Suprapubic skin (tissue), 4 donors: ENCODE measurements around the gene CASP10. TPM values are rescaled to one million over a fixed set of nuclear protein-coding genes. Genes with fewer than 3 reads are reported as not detected.
A peak's percentile ranks its signal among the peaks of the same experiment; 100 is the strongest.
"Not testable (repeated sequence)": the region's sequence is repeated elsewhere in the genome, so short reads cannot be mapped to it uniquely, and the experiment has no call there.

ENCODE experiments used
- DNase-seq, 2 donors: peaks; one replicate each; pipeline ENCODE4 v3.0.0-alpha.2; 2019; ENCODE audit warnings: low spot score in 2 of 2
- H3K27ac ChIP-seq: fragments of 200-600 bp; sonication (generic); one replicate; pipeline ENCODE4 v1.5.1; 2019
- H3K27me3 ChIP-seq: fragments of 200-600 bp; sonication (generic); one replicate; pipeline ENCODE4 v1.5.1; 2019
- H3K36me3 ChIP-seq: fragments of 200-600 bp; sonication (generic); one replicate; pipeline ENCODE4 v1.5.1; 2019
- H3K4me1 ChIP-seq: fragments of 200-600 bp; sonication (generic); one replicate; pipeline ENCODE4 v1.5.1; 2019
- H3K4me3 ChIP-seq: fragments of 200-600 bp; sonication (generic); one replicate; pipeline ENCODE4 v1.5.1; 2019; ENCODE audit warnings: mild to moderate bottlenecking
- H3K9me3 ChIP-seq: fragments of 200-600 bp; sonication (generic); one replicate; pipeline ENCODE4 v1.5.1; 2019
- EP300 ChIP-seq: sonication (generic); formaldehyde crosslinking; IDR thresholded peaks from one replicate; pipeline ENCODE4 v1.6.1; 2017; ENCODE audit warnings: antibody characterized with exemption
- POLR2A ChIP-seq, 2 donors: fragments of 450-650 bp; IDR thresholded peaks; one replicate each; pipeline ENCODE4 v1.6.1; 2017; ENCODE audit warnings: antibody characterized with exemption in 2 of 2, mild to moderate bottlenecking in 2 of 2, moderate library complexity in 2 of 2
- POLR2AphosphoS5 ChIP-seq, 3 donors: sonication (generic); formaldehyde crosslinking; IDR thresholded peaks; one replicate each; pipeline ENCODE4 v1.6.1; 2017; ENCODE audit warnings: antibody characterized with exemption in 3 of 3
- WGBS: methylation state at CpG from one replicate; pipeline ENCODE4 v1.1.5; 2018; 5-methylcytosine and 5-hydroxymethylcytosine counted together
- total RNA-seq, 4 donors: library from RNA; depleted of rRNA; stranded (reverse); fragments of >200 nt; gene quantifications; one replicate each; pipeline ENCODE4 v1.1.0, GENCODE V29; 2016
- TF ChIP-seq, protein P1 (sequence below), 2 donors: fragments of 200-600 bp in 1 of 2; fragments of 450-650 bp in 1 of 2; sonication (generic) in 1 of 2; IDR thresholded peaks; one replicate each; pipeline ENCODE4 v1.5.1; 2016 to 2019; ENCODE audit warnings: antibody characterized with exemption in 2 of 2, mild to moderate bottlenecking in 1 of 2, moderate library complexity in 1 of 2

The CASP10 gene
- total RNA-seq, 4 donors from 2014 or later, result 3.7 to 19.0 (median 7.4) TPM

DNA sequence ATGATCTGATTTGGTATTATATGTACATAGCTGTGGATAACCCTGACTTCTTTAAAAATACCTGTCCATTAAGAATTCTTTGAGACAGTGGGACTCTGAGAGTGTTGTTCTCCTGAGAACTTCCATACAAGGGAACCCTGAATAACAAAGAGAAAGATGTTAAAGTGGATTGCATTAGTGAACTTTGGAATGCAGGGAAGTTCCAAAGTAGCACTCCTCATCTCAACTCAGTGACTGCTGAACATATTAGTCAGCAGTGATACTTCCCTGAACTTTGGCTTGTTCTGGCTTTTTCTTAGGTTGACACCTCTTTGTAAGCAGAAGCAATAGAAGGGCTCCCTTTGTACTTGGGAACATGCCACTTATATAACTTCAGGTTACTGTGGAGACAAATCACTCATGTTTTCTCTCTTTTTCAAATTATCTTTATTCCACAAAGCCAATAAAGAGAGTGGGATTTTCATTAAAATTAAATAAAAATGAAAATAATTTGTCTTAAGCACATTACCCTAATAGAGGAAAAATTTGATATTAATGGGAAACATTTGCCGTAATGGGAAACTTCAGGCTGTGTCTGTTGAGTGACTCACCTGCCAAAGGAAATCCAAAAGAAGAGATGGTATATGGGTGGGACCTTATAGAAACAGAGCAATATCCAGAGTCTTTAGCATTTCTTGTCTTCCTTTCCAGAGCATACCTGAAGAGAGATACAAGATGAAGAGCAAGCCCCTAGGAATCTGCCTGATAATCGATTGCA is 33.7 kb upstream of the CASP10 start:
- no peak overlapping the region for H3K27ac ChIP-seq
- no peaks in the 10 kb centered on the region for H3K27me3 ChIP-seq
- H3K9me3 ChIP-seq, result no peaks in the 10 kb centered on the region
- DNase-seq, result no peak
- H3K4me1 ChIP-seq, result peaks cover 15% of the 10 kb centered on the region
- TF ChIP-seq POLR2AphosphoS5 (IDR thresholded peaks at IDR 0.05), result no peak
- WGBS, result 91% methylated on average over 2 of the region's 2 CpGs
- H3K36me3 ChIP-seq, result peaks cover 65% of the 10 kb centered on the region
- no peak overlapping the region for H3K4me3 ChIP-seq

DNA sequence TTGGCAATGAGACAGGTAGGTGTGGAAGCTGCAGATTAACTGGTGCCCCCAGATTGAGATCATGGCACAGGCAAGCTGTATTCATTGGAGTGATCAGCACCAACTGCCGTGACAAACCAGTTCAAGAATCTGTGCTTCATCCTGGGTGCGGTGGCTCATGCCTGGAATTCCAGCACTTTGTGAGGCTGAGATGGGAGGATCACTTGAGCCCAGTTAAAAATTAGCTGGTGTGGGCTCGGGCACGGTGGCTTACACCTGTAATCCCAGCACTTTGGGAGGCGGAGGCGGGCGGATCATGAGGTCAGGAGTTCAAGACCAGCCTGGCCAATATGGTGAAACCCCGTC is 33.1 kb upstream of the CASP10 start:
- 94% methylated on average over 8 of the region's 8 CpGs for whole genome bisulfite sequencing

DNA sequence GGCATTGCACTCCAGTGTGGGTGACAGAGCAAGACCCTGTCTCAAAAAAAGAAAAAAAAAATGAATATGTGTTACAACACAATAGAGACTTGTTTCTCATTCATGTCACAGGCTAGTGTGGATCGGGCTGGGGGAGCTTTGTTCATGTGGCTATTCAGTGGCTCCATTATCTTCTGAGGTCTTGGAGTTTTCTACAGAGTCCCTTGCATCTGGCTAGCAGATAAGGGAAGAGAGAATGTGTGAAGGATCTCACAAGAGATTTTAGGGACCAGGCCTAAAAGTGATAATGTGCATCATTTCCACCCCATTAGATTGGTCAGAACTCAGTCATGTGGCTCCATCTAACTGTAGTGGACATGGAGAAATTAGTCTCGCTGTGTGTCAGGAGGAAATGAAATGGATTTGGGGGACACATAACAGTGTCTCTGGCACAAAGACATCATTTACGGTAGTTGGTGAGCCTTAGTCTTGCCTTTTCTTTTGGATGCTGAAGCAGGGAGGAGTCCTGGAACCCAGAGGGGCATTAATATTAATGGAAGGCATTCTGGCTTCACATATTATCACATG is 32.4 kb upstream of the CASP10 start:
- H3K27me3 ChIP-seq, result no peaks in the 10 kb centered on the region
- H3K4me1 ChIP-seq, result peaks cover 15% of the 10 kb centered on the region
- TF ChIP-seq EP300 (no peak), POLR2AphosphoS5 (IDR thresholded peaks at IDR 0.05) (no peak), POLR2A (IDR thresholded peaks at IDR 0.05) (no peak)
- TF ChIP-seq, protein P1, sequence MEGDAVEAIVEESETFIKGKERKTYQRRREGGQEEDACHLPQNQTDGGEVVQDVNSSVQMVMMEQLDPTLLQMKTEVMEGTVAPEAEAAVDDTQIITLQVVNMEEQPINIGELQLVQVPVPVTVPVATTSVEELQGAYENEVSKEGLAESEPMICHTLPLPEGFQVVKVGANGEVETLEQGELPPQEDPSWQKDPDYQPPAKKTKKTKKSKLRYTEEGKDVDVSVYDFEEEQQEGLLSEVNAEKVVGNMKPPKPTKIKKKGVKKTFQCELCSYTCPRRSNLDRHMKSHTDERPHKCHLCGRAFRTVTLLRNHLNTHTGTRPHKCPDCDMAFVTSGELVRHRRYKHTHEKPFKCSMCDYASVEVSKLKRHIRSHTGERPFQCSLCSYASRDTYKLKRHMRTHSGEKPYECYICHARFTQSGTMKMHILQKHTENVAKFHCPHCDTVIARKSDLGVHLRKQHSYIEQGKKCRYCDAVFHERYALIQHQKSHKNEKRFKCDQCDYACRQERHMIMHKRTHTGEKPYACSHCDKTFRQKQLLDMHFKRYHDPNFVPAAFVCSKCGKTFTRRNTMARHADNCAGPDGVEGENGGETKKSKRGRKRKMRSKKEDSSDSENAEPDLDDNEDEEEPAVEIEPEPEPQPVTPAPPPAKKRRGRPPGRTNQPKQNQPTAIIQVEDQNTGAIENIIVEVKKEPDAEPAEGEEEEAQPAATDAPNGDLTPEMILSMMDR (IDR thresholded peaks at IDR 0.05), result no peak
- H3K27ac ChIP-seq, result peak overlapping the region; percentile 20
- H3K36me3 ChIP-seq, result peaks cover 64% of the 10 kb centered on the region
- WGBS, result 84% methylated on average over 3 of the region's 3 CpGs
- no peak overlapping the region for H3K4me3 ChIP-seq
- no peak for DNase-seq
- H3K9me3 ChIP-seq, result no peaks in the 10 kb centered on the region

More for the DNA sequence above, 33.1 kb upstream of the CASP10 start:
- H3K4me3 ChIP-seq, H3K27ac ChIP-seq, H3K9me3 ChIP-seq, H3K27me3 ChIP-seq, DNase-seq: not testable (repeated sequence)
- H3K4me1 ChIP-seq, result peaks cover 15% of the 10 kb centered on the region
- peaks cover 65% of the 10 kb centered on the region for H3K36me3 ChIP-seq

DNA sequence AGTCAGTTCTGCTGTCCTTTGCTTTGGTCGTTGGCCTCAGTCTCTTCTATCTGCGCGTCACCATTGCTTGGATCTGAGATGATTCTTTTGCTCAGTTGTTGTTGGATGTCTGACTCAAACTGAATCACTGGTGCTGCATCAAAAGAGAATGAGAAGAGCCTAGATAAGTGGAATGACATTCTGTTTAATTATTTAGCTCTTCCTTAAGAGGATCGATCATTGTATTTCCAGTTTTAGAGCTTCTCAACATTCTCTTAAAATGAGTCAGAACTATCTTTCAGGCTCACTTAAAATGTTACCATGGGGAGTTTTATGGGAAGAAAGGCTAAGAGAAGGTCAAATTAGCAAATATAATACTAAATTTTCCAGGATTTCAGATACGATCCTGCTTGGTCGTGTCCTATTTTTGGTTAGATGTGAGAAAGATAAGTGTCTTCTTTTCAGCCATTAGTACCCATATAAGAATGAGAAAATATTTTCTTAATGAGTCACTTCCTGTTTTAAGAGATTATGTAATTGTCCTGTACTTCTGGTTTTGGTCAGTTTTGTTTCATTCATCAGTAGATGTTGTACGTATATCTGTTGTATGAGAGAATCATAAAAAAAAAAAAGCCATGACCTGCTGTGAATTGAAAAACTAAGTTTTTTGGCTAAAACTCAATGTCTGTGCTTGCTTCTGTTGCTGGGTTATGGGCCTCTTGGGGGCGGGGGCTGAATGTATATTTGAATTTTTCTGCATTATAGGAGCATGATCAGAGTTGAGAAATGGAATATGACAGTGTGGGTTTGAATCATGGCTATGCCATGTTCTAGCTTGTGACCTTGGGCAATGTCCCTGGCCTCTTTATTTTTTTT is 31.6 kb upstream of the CASP10 start:
- 49% methylated on average over 8 of the region's 8 CpGs for WGBS
- Histone ChIP-seq H3K27me3 (no peaks in the 10 kb centered on the region), H3K4me3 (no peak overlapping the region), H3K27ac (peak overlapping the region; percentile 20), H3K9me3 (no peaks in the 10 kb centered on the region), H3K36me3 (peaks cover 64% of the 10 kb centered on the region), H3K4me1 (peaks cover 15% of the 10 kb centered on the region)
- no peak for TF ChIP-seq EP300
- TF ChIP-seq, protein P1 (IDR thresholded peaks at IDR 0.05), result no peak
- TF ChIP-seq POLR2A (IDR thresholded peaks at IDR 0.05), result no peak
- no peak for TF ChIP-seq POLR2AphosphoS5 (IDR thresholded peaks at IDR 0.05)
- DNase-seq, result no peak

DNA sequence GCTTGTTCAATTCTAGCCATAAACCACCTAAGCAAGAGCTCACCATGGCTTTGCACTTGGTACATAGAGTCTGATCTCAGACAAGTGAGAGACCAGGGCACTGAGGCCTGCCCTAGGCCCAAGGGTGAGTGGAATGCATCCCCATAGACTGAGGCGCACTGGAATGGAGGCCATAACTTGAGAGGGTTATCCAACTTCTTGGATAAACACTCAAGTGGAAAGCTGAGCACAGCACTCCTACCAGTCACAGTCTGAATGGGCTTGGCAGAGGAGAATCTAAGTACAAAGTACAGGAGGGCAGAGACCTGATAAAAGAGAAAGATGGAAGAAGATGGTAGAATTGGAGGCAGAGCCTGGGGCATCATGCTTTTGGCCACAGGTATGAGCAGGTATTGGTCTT is 30.4 kb upstream of the CASP10 start:
- H3K36me3 ChIP-seq, result peaks cover 67% of the 10 kb centered on the region
- WGBS, result 100% methylated on average over 1 of the region's 1 CpG
- peaks cover 21% of the 10 kb centered on the region for H3K4me1 ChIP-seq
- no peak overlapping the region for H3K4me3 ChIP-seq
- peak overlapping the region; percentile 8 for H3K27ac ChIP-seq
- TF ChIP-seq EP300 (no peak), POLR2A (IDR thresholded peaks at IDR 0.05) (no peak), POLR2AphosphoS5 (IDR thresholded peaks at IDR 0.05) (no peak)
- TF ChIP-seq, protein P1 (IDR thresholded peaks at IDR 0.05), result no peak
- no peaks in the 10 kb centered on the region for H3K27me3 ChIP-seq
- no peak for DNase-seq
- no peaks in the 10 kb centered on the region for H3K9me3 ChIP-seq
